DMS114 treated with DMSO at 0.1 percent for 48 hours (cell line): ENCODE measurements around the gene FIS1.

ENCODE experiments used
- DNase-seq: peaks from one replicate; lab custom pipeline; 2025; ENCODE audit not compliant: unreplicated experiment; lab: John Stamatoyannopoulos, UW

Gene FIS1

GRCh38 chr7:101234636-101235035 lies 10.2 kb downstream of the FIS1 start:
- DNase-seq: no peak

- DNase-seq: no peak
Measured at GRCh38 chr7:101233907-101234547, 10.9 kb downstream of the FIS1 start.

GRCh38 chr7:101232141-101232850 lies 12.6 kb downstream of the FIS1 start:
- DNase-seq: no peak

GRCh38 chr7:101231644-101232043 lies 13.2 kb downstream of the FIS1 start:
- DNase-seq: no peak

GRCh38 chr7:101226721-101227120 lies 18.2 kb downstream of the FIS1 start:
- no peak for DNase-seq

- no peak for DNase-seq
Measured at GRCh38 chr7:101225650-101226049, 19.2 kb downstream of the FIS1 start.

GRCh38 chr7:101223528-101223927 lies 21.4 kb downstream of the FIS1 start:
- no peak for DNase-seq

- no peak for DNase-seq
Measured at GRCh38 chr7:101222275-101222830, 22.5 kb downstream of the FIS1 start.

- no peak for DNase-seq
Measured at GRCh38 chr7:101220295-101220694, 24.6 kb downstream of the FIS1 start.

GRCh38 chr7:101218236-101219125 lies 26.4 kb downstream of the FIS1 start:
- DNase-seq: no peak

- DNase-seq: peak; percentile 95
Measured at GRCh38 chr7:101217388-101218235, 27.3 kb downstream of the FIS1 start, which contains the start of the genes PLOD3 and ZNHIT1. Gene PLOD3, minus strand, starts transcription at chr7:101217581. Its CDS starts 307 bp downstream, at chr7:101217274. Gene ZNHIT1, plus strand, starts transcription at chr7:101218165. Its CDS starts 31 bp downstream, at chr7:101218196.

- no peak for DNase-seq
Measured at GRCh38 chr7:101216860-101217387, 28.0 kb downstream of the FIS1 start.

GRCh38 chr7:101216001-101216859 lies 28.7 kb downstream of the FIS1 start:
- DNase-seq: no peak

- DNase-seq: no peak
Measured at GRCh38 chr7:101212014-101212413, 32.9 kb downstream of the FIS1 start.

GRCh38 chr7:101211501-101211900 lies 33.4 kb downstream of the FIS1 start:
- DNase-seq: no peak

- no peak for DNase-seq
Measured at GRCh38 chr7:101210143-101210542, 34.7 kb downstream of the FIS1 start.

- no peak for DNase-seq
Measured at GRCh38 chr7:101208794-101209193, 36.1 kb downstream of the FIS1 start.

- DNase-seq: no peak
Measured at GRCh38 chr7:101207459-101207858, 37.4 kb downstream of the FIS1 start.

- DNase-seq: no peak
Measured at GRCh38 chr7:101206665-101207042, 38.2 kb downstream of the FIS1 start.
